Stimulated activated CD4-positive, alpha-beta T cell treated with anti-CD3 and anti-CD28 coated beads, Interleukin-1b, Interleukin-23, amount 100 ng/mL, for 1 hour (primary cell): ENCODE measurements around the gene KCNK1.
"Not testable (repeated sequence)": the region's sequence is repeated elsewhere in the genome, so short reads cannot be mapped to it uniquely, and the experiment has no call there.

ENCODE experiments used
- DNase-seq, 2 donors: peaks; one replicate each; pipeline ENCODE4 v3.0.0-alpha.2; 2020; ENCODE audit warnings: low read depth in 2 of 2

The KCNK1 gene

GRCh38 chr1:233607252-233608119, 6.4 kb upstream of the KCNK1 start:
- no peak for DNase-seq

GRCh38 chr1:233608988-233609387, 4.9 kb upstream of the KCNK1 start:
- no peak for DNase-seq

GRCh38 chr1:233609926-233610325, 4.0 kb upstream of the KCNK1 start:
- DNase-seq: no peak

GRCh38 chr1:233610628-233611027, 3.3 kb upstream of the KCNK1 start:
- DNase-seq: no peak

- DNase-seq: not testable (repeated sequence)
Measured at GRCh38 chr1:233611363-233611762, 2.5 kb upstream of the KCNK1 start.

GRCh38 chr1:233614173-233614742, 352 bp downstream of the KCNK1 start:
- no peak for DNase-seq

- DNase-seq: no peak
Measured at GRCh38 chr1:233614743-233615521, 1.0 kb downstream of the KCNK1 start.

- no peak for DNase-seq
Measured at GRCh38 chr1:233615571-233615970, 1.7 kb downstream of the KCNK1 start.

GRCh38 chr1:233617025-233617424, 3.1 kb downstream of the KCNK1 start:
- no peak for DNase-seq

- not testable (repeated sequence) for DNase-seq
Measured at GRCh38 chr1:233619414-233619813, 5.5 kb downstream of the KCNK1 start.

GRCh38 chr1:233620065-233620464, 6.2 kb downstream of the KCNK1 start:
- DNase-seq: no peak

- DNase-seq: no peak
Measured at GRCh38 chr1:233621923-233622322, 8.0 kb downstream of the KCNK1 start.

- DNase-seq: no peak
Measured at GRCh38 chr1:233624289-233624688, 10.4 kb downstream of the KCNK1 start.

GRCh38 chr1:233625087-233625486, 11.2 kb downstream of the KCNK1 start:
- no peak for DNase-seq

GRCh38 chr1:233625510-233625981, 11.6 kb downstream of the KCNK1 start:
- no peak for DNase-seq

- peak in 1 of 2 donors; percentile 12 for DNase-seq
Measured at GRCh38 chr1:233627376-233627775, 13.5 kb downstream of the KCNK1 start.

GRCh38 chr1:233627823-233628222, 13.9 kb downstream of the KCNK1 start:
- no peak for DNase-seq

- DNase-seq: no peak
Measured at GRCh38 chr1:233629305-233629935, 15.5 kb downstream of the KCNK1 start.

- no peak for DNase-seq
Measured at GRCh38 chr1:233631810-233632405, 18.0 kb downstream of the KCNK1 start.

GRCh38 chr1:233632436-233632835, 18.5 kb downstream of the KCNK1 start:
- DNase-seq: no peak

- no peak for DNase-seq
Measured at GRCh38 chr1:233635765-233636502, 22.0 kb downstream of the KCNK1 start.
